Sigmoid colon (tissue), 7 donors: ENCODE measurements around the gene EHF. TPM values are rescaled to one million over a fixed set of nuclear protein-coding genes. Genes with fewer than 3 reads are reported as not detected.

Experiments used
- DNase-seq: peaks from one replicate; pipeline ENCODE4 v3.0.0-alpha.2; 2019
- H3K27ac ChIP-seq, 4 donors: fragments of 200-600 bp; sonication (generic); one replicate each; pipeline ENCODE4 v1.5.1; 2016 to 2019; ENCODE audit warnings: mild to moderate bottlenecking in 1 of 4
- H3K27me3 ChIP-seq, 3 donors: fragments of 200-600 bp; sonication (generic); one replicate each; pipeline ENCODE4 v1.5.1; 2019; ENCODE audit warnings: mild to moderate bottlenecking in 1 of 3
- H3K36me3 ChIP-seq, 4 donors: fragments of 200-600 bp; sonication (generic); one replicate each; pipeline ENCODE4 v1.5.1; 2016 to 2019
- H3K4me1 ChIP-seq, 4 donors: fragments of 200-600 bp; sonication (generic); one replicate each; pipeline ENCODE4 v1.5.1; 2017 to 2019
- H3K4me3 ChIP-seq, 4 donors: fragments of 200-600 bp; sonication (generic); one replicate each; pipeline ENCODE4 v1.5.1; 2017 to 2019; ENCODE audit warnings: mild to moderate bottlenecking in 2 of 4, moderate library complexity in 1 of 4
- H3K9me3 ChIP-seq, 4 donors: fragments of 200-600 bp in 3 of 4; sonication (generic) in 3 of 4; one replicate each; pipeline versions ENCODE4 v1.5.1 to v1.6.1; 2013 to 2019
- CTCF ChIP-seq, 4 experiments: fragments of 450-650 bp in 3 of 4; fragments of 200-600 bp in 1 of 4; IDR thresholded peaks; one replicate each; pipeline ENCODE4 v1.5.1; 2016 to 2019; ENCODE audit warnings: antibody characterized with exemption in 4 of 4, mild to moderate bottlenecking in 3 of 4, moderate library complexity in 2 of 4
- EP300 ChIP-seq, 4 donors: sonication (generic); formaldehyde crosslinking; IDR thresholded peaks; one replicate each; pipeline ENCODE4 v1.6.1; 2017; ENCODE audit warnings: antibody characterized with exemption in 4 of 4
- POLR2A ChIP-seq, 2 donors: fragments of 450-650 bp; IDR thresholded peaks; one replicate each; pipeline ENCODE4 v1.6.1; 2016; ENCODE audit warnings: antibody characterized with exemption in 2 of 2, mild to moderate bottlenecking in 2 of 2, moderate library complexity in 2 of 2
- POLR2AphosphoS5 ChIP-seq, 4 donors: sonication (generic); formaldehyde crosslinking; IDR thresholded peaks; one replicate each; pipeline ENCODE4 v1.6.1; 2017; ENCODE audit warnings: antibody characterized with exemption in 4 of 4
- whole genome bisulfite sequencing, 2 donors: extraction: QIAGEN DNeasy Blood & Tissue Kit; methylation state at CpG; one replicate each; pipeline ENCODE4 v1.1.7; 2013; 5-methylcytosine and 5-hydroxymethylcytosine counted together
- intact Hi-C: fragments of 100-400 bp; cut with DNase I; formaldehyde crosslinking; loops from one replicate; pipeline ENCODE4 v1.15.1; 2023
- polyA plus RNA-seq, 3 donors: library from polyadenylated mRNA; stranded (reverse); fragments of 200-250 nt; gene quantifications; one replicate each; pipeline ENCODE4 v1.2.3, GENCODE V29; 2013
- total RNA-seq, 4 donors: library from RNA; depleted of rRNA; stranded (reverse); fragments of >200 nt; gene quantifications; one replicate each; pipeline ENCODE4 v1.1.0, GENCODE V29; 2016
- donor health status: healthy with polysubstance abuse.
- donor health status: Bipolar disorder and iron deficiency.
- donor health status: healthy.

Gene EHF
- total and polyA plus RNA-seq, 7 donors = 1.4 to 151 (median 60.7) TPM; not detected in 2

GRCh38 chr11:34583818-34584217 is 37.1 kb upstream of the EHF start:
- Histone ChIP-seq H3K27ac (no peak overlapping the region), H3K9me3 (no peaks in the 10 kb centered on the region), H3K4me3 (no peak overlapping the region), H3K36me3 (no peaks in the 10 kb centered on the region), H3K4me1 (peaks cover 0 to 3% (median 0%) of the 10 kb centered on the region in 4 donors), H3K27me3 (peaks cover 0 to 7% (median 0%) of the 10 kb centered on the region in 3 donors)
- TF ChIP-seq EP300 (IDR thresholded peaks at IDR 0.05) (no peak), CTCF (IDR thresholded peaks at IDR 0.05) (no peak), POLR2AphosphoS5 (IDR thresholded peaks at IDR 0.05) (no peak)
- 38 to 73% methylated on average over 4 of the region's 4 CpGs for WGBS, 2 donors
- intact Hi-C loops = loop anchor here (2.0 kb wide), 1 partner anchor 809 kb away; no protein-coding TSS in a partner anchor
- no peak for DNase-seq

- Histone ChIP-seq H3K4me3 (no peak overlapping the region), H3K27me3 (no peaks in the 10 kb centered on the region), H3K27ac (no peak overlapping the region), H3K36me3 (no peaks in the 10 kb centered on the region), H3K9me3 (no peaks in the 10 kb centered on the region), H3K4me1 (peaks cover 0 to 3% (median 0%) of the 10 kb centered on the region in 4 donors)
- WGBS, 2 donors = 63 to 70% methylated on average over 2 of the region's 2 CpGs
- DNase-seq = no peak
- TF ChIP-seq EP300 (IDR thresholded peaks at IDR 0.05) (no peak), POLR2AphosphoS5 (IDR thresholded peaks at IDR 0.05) (no peak), POLR2A (IDR thresholded peaks at IDR 0.05) (no peak), CTCF (IDR thresholded peaks at IDR 0.05) (no peak)
- intact Hi-C loops = loop anchor here (2.0 kb wide), 1 partner anchor 807 kb away; no protein-coding TSS in a partner anchor
These were observed 35.6 kb upstream of the EHF start for GRCh38 chr11:34585304-34585734.

DNA sequence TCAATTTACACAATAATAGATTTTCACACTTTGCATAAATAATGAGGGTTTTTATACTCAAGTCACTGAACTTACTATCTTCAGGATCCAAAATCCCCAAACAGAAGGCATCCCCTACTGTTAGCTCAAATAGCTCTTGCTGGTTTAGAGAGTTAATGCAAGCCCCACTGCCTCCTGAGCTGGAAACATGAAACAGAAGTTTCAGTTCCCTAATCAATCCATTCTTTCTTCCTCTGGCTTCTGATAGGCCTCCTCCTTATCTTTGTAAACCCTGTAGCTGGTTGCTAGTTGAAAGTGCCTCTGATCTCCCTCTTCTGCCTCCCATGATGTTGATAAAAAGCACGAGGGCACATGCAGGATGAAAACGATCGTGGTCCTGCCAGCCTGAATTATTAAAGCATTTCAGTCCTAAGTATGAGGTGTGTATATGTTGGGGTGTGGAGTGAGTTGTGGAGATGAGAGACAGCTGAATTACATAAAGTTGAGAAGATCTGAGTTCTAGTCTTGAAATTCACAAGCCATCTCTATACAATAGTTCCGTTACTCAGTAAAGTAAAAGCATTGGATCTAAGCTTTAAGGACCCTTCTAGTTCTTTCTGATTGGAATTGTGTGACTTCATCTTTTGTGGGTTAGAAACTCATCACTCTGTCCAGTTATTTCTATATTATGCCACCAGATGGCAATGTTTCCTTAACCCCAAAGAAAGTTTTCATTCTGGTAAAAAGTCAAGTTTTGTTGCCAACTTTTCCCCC is 35.0 kb upstream of the EHF start:
- H3K36me3 ChIP-seq = no peaks in the 10 kb centered on the region
- no peaks in the 10 kb centered on the region for H3K9me3 ChIP-seq
- peaks cover 0 to 3% (median 0%) of the 10 kb centered on the region in 4 donors for H3K4me1 ChIP-seq
- whole genome bisulfite sequencing, 2 donors = 1 to 6% methylated on average over 4 of the region's 4 CpGs
- H3K4me3 ChIP-seq = no peak overlapping the region
- TF ChIP-seq POLR2AphosphoS5 (IDR thresholded peaks at IDR 0.05) (no peak), POLR2A (IDR thresholded peaks at IDR 0.05) (no peak), CTCF (IDR thresholded peaks at IDR 0.05) (peak; percentile 21 to 65 (median 48))
- DNase-seq = no peak
- H3K27ac ChIP-seq = no peak overlapping the region
- intact Hi-C loops = loop anchor here (2.0 kb wide), 2 partner anchors 313 to 807 kb away; no protein-coding TSS in a partner anchor
- H3K27me3 ChIP-seq = no peaks in the 10 kb centered on the region

DNA sequence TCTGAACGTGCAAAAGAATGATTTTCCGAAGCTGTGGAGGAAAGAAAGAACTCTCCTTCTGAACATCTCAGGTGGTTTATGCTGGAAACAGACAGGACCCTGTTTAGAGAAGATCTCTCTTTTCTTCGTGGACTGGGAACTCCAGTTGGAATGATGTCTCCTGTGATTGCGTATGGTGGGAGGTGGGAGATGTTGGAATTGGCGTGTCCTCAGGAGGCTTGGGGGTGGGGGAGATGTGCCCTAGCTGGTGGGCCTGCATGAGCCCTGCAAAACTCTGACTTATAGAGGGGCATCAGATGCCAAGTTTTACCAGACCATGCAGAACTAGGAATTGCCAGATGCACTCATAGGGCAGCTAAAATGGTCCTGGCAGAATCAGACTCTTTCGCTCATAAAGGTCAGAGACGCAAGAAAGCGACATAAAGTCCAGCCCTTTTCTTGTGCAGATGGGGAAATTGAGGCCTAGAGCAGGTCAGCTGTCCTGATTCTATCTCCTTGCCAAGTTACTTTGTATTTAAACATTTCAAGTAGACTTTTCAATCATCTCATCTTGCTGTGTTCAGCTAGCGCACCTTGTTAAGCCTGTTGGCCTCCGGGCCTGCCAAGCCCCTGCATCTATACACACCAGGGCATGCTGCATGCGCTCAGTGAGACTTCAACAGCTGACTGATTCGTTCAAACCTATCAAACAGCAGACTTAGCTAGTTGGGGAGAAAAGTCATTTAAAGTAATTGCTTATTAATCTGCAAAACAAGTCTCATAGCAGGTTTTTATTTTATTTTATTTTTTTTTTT is 34.2 kb upstream of the EHF start:
- Histone ChIP-seq H3K4me3 (no peak overlapping the region), H3K27ac (no peak overlapping the region), H3K9me3 (no peaks in the 10 kb centered on the region), H3K36me3 (no peaks in the 10 kb centered on the region), H3K27me3 (peaks cover 0 to 4% (median 0%) of the 10 kb centered on the region in 3 donors), H3K4me1 (peaks cover 0 to 3% (median 0%) of the 10 kb centered on the region in 4 donors)
- no peak for TF ChIP-seq POLR2AphosphoS5 (IDR thresholded peaks at IDR 0.05)
- no peak for TF ChIP-seq EP300 (IDR thresholded peaks at IDR 0.05)
- TF ChIP-seq POLR2A (IDR thresholded peaks at IDR 0.05) = no peak
- TF ChIP-seq CTCF (IDR thresholded peaks at IDR 0.05) = no peak
- intact Hi-C loops = loop anchor here (2.0 kb wide), 1 partner anchor 312 kb away; no protein-coding TSS in a partner anchor
- WGBS, 2 donors = 47 to 62% methylated on average over 12 of the region's 12 CpGs
- no peak for DNase-seq
